HepG2 (cell line): ENCODE results near the gene TM4SF20. TPM values are rescaled to one million over a fixed set of nuclear protein-coding genes. Genes with fewer than 3 reads are reported as not detected.

Experiments
- ATAC-seq: fragments of 200-7000 bp; cut with Tn5 transposase; 3 replicates; pipeline ENCODE4 v1.9.1; 2020; ENCODE audit warnings: mild to moderate bottlenecking, moderate library complexity
- BruUV-seq: library from RNA; stranded (reverse); fragments of 400-500 nt; replicated peaks from 2 replicates; lab custom pipeline; 2021; lab: Mats Ljungman, UMichigan
- CTCF ChIA-PET: fragments of 300-600 bp; formaldehyde crosslinking; extraction: SDS; loops from one replicate; lab custom pipeline; 2021; ENCODE audit warnings: low total read pairs, inconsistent platforms, low intra/inter-chr PET ratio; lab: Yijun Ruan, JAX
- POLR2A ChIA-PET: fragments of 350-600 bp; sonication (Branson Sonifier 250); formaldehyde crosslinking; loops from one replicate; lab custom pipeline; 2020; ENCODE audit warnings: antibody characterized with exemption, inconsistent platforms; lab: Yijun Ruan, JAX
- DNase-seq: peaks from one replicate; pipeline ENCODE4 v3.0.0-alpha.2; 2015; ENCODE audit warnings: low spot score
- FAIRE-seq: peaks from 3 replicates; lab custom pipeline; 2011; peaks lifted over from hg19 to GRCh38; lab: Jason Lieb, UNC
- H2AFZ ChIP-seq: one replicate; pipeline ENCODE4 v1.6.1; 2011; ENCODE audit warnings: low read length, inconsistent platforms
- H3K27ac ChIP-seq: fragments of 300-600 bp; 3 replicates; pipeline ENCODE4 v1.8.0; 2011; ENCODE audit warnings: mixed run types, mild to moderate bottlenecking, mixed read lengths, low read length, inconsistent platforms; ENCODE audit not compliant: insufficient read depth; ENCODE audit errors: extremely low read length
- H3K27me3 ChIP-seq, 2 experiments: fragments of 200-600 bp in 1 of 2; 2 replicates in 1 of 2; 3 replicates in 1 of 2; pipeline versions ENCODE4 v1.6.0 to v1.8.0; 2011; ENCODE audit warnings: low read length in 2 of 2, mild to moderate bottlenecking in 2 of 2, moderate library complexity in 2 of 2, inconsistent platforms in 1 of 2; ENCODE audit not compliant: insufficient read depth in 2 of 2, control insufficient read depth in 1 of 2
- H3K36me3 ChIP-seq, 2 experiments: fragments of 200-600 bp in 1 of 2; replicated peaks in 1 of 2; 2 replicates in 1 of 2; 3 replicates in 1 of 2; pipeline versions ENCODE4 v1.5.1 to v1.8.0; 2011; ENCODE audit warnings: low read length in 2 of 2, inconsistent platforms in 1 of 2; ENCODE audit not compliant: insufficient read depth in 2 of 2, control insufficient read depth in 1 of 2
- H3K4me1 ChIP-seq: 2 replicates; pipeline ENCODE4 v1.5.1; 2012; ENCODE audit warnings: low read length, inconsistent platforms; ENCODE audit not compliant: insufficient read depth
- H3K4me2 ChIP-seq: 2 replicates; pipeline ENCODE4 v1.6.0; 2011; ENCODE audit warnings: low read depth, low read length, inconsistent platforms
- H3K4me3 ChIP-seq, 3 experiments: fragments of 200-600 bp in 1 of 3; sonication (generic), shearing (Covaris generic) in 1 of 3; replicated peaks in 1 of 3; 2 replicates each; pipeline ENCODE4 v1.5.1; 2011 to 2016; ENCODE audit warnings: low read length in 3 of 3, inconsistent platforms in 2 of 3, low read depth in 2 of 3, mild to moderate bottlenecking in 2 of 3, control low read depth in 1 of 3, mixed read lengths in 1 of 3; ENCODE audit not compliant: insufficient read depth in 1 of 3
- H3K79me2 ChIP-seq: one replicate; pipeline ENCODE4 v1.6.1; 2011; ENCODE audit warnings: low read length, inconsistent platforms; ENCODE audit not compliant: insufficient read depth
- H3K9ac ChIP-seq: 2 replicates; pipeline ENCODE4 v1.6.0; 2011; ENCODE audit warnings: mild to moderate bottlenecking, low read depth, low read length, inconsistent platforms; ENCODE audit not compliant: insufficient read depth
- H3K9me3 ChIP-seq: 2 replicates; pipeline ENCODE4 v1.5.1; 2012; ENCODE audit warnings: mild to moderate bottlenecking, low read length
- H4K20me1 ChIP-seq: 2 replicates; pipeline ENCODE4 v1.6.0; 2011; ENCODE audit warnings: inconsistent platforms, mild to moderate bottlenecking, low read length, moderate library complexity; ENCODE audit not compliant: insufficient read depth
- ATF7-NPFF ChIP-seq: sonication (generic); formaldehyde crosslinking; IDR thresholded peaks from 2 replicates; pipeline ENCODE4 v1.8.1; 2023; ENCODE audit warnings: mild to moderate bottlenecking, low read depth, missing genetic modification reagents, moderate library complexity
- CEBPB ChIP-seq: IDR thresholded peaks from 2 replicates; pipeline ENCODE4 v1.6.1; 2011; ENCODE audit warnings: low read depth, low read length, improper control_type of control experiment, borderline replicate concordance
- CHCHD3 ChIP-seq: sonication (generic); formaldehyde crosslinking; IDR thresholded peaks from 2 replicates; pipeline ENCODE4 v1.8.0; 2022; ENCODE audit warnings: mild to moderate bottlenecking, missing genetic modification reagents, moderate library complexity
- EHMT2 ChIP-seq: fragments of 200-600 bp; sonication (generic); IDR thresholded peaks from 2 replicates; pipeline ENCODE4 v1.7.0; 2017; ENCODE audit warnings: antibody characterized with exemption, low read depth, low read length, borderline replicate concordance
- ERF ChIP-seq: IDR thresholded peaks from 2 replicates; pipeline ENCODE4 v1.6.1; 2018; ENCODE audit warnings: missing biosample characterization, missing genetic modification reagents
- IKZF1 ChIP-seq: fragments of 450-650 bp; IDR thresholded peaks from 2 replicates; pipeline ENCODE4 v1.7.1; 2016
- IRF2 ChIP-seq: IDR thresholded peaks from 2 replicates; pipeline ENCODE4 v1.6.1; 2018; ENCODE audit warnings: missing genetic modification reagents, missing compliant biosample characterization
- MYNN ChIP-seq: sonication (generic); formaldehyde crosslinking; IDR thresholded peaks from 2 replicates; pipeline ENCODE4 v1.4.0; 2020; ENCODE audit warnings: mild to moderate bottlenecking, low read depth, missing genetic modification reagents
- NCOA2 ChIP-seq: sonication (generic); formaldehyde crosslinking; IDR thresholded peaks from 2 replicates; pipeline ENCODE4 v1.8.0; 2022; ENCODE audit warnings: inconsistent platforms
- NFATC3 ChIP-seq: sonication (generic); formaldehyde crosslinking; IDR thresholded peaks from 2 replicates; pipeline ENCODE4 v1.5.1; 2020; ENCODE audit warnings: mild to moderate bottlenecking, missing genetic modification reagents
- NFKB2 ChIP-seq: sonication (generic); formaldehyde crosslinking; IDR thresholded peaks from 2 replicates; pipeline ENCODE4 v1.4.0; 2020; ENCODE audit warnings: missing genetic modification reagents, borderline replicate concordance
- PAWR ChIP-seq: sonication (generic); formaldehyde crosslinking; IDR thresholded peaks from 2 replicates; pipeline ENCODE4 v1.4.0; 2020; ENCODE audit warnings: missing genetic modification reagents, mild to moderate bottlenecking, borderline replicate concordance
- PHB2 ChIP-seq: fragments of 450-650 bp; IDR thresholded peaks from 2 replicates; pipeline ENCODE4 v1.6.1; 2018; ENCODE audit not compliant: partially characterized antibody
- POLR2AphosphoS5 ChIP-seq: IDR thresholded peaks from 2 replicates; pipeline ENCODE4 v1.6.1; 2012; ENCODE audit warnings: low read depth, low read length
- RBFOX2 ChIP-seq: fragments of 200-400 bp; formaldehyde crosslinking; IDR thresholded peaks from 2 replicates; pipeline ENCODE4 v1.6.1; 2017; ENCODE audit warnings: low read depth, mild to moderate bottlenecking, low read length
- SCMH1 ChIP-seq: sonication (generic); formaldehyde crosslinking; IDR thresholded peaks from 2 replicates; pipeline ENCODE4 v1.9.0; 2021; ENCODE audit warnings: missing genetic modification reagents, mild to moderate bottlenecking, borderline replicate concordance
- SMARCC2 ChIP-seq: fragments of 450-650 bp; IDR thresholded peaks from 2 replicates; pipeline ENCODE4 v1.6.1; 2017; ENCODE audit warnings: antibody characterized with exemption, mild to moderate bottlenecking
- STAG1 ChIP-seq: sonication (generic); formaldehyde crosslinking; IDR thresholded peaks from 2 replicates; pipeline ENCODE4 v1.4.0; 2020; ENCODE audit warnings: missing genetic modification reagents
- TMF1 ChIP-seq: sonication (generic); formaldehyde crosslinking; IDR thresholded peaks from 2 replicates; pipeline ENCODE4 v1.8.1; 2022; ENCODE audit warnings: low read depth, missing genetic modification reagents
- TSC22D2 ChIP-seq: sonication (generic); formaldehyde crosslinking; IDR thresholded peaks from 2 replicates; pipeline ENCODE4 v1.5.1; 2020; ENCODE audit warnings: missing genetic modification reagents, mild to moderate bottlenecking, borderline replicate concordance
- U2AF1 ChIP-seq: fragments of 200-400 bp; formaldehyde crosslinking; optimal IDR thresholded peaks from 2 replicates; pipeline ENCODE3; 2017; ENCODE audit warnings: mild to moderate bottlenecking, low read depth, low read length
- ZBTB38 ChIP-seq: sonication (generic); formaldehyde crosslinking; IDR thresholded peaks from 2 replicates; pipeline ENCODE4 v1.5.1; 2020; ENCODE audit warnings: mild to moderate bottlenecking, missing genetic modification reagents
- ZFP1 ChIP-seq: IDR thresholded peaks from 2 replicates; pipeline ENCODE4 v1.6.1; 2016
- ZNF121 ChIP-seq: sonication (generic); formaldehyde crosslinking; IDR thresholded peaks from 2 replicates; pipeline ENCODE4 v1.5.0; 2020; ENCODE audit warnings: mild to moderate bottlenecking, missing genetic modification reagents
- ZNF263 ChIP-seq: sonication (generic); formaldehyde crosslinking; IDR thresholded peaks from 2 replicates; pipeline ENCODE4 v1.4.0; 2020; ENCODE audit warnings: missing genetic modification reagents
- ZNF30 ChIP-seq: sonication (generic); formaldehyde crosslinking; IDR thresholded peaks from 2 replicates; pipeline ENCODE4 v1.5.0; 2020; ENCODE audit warnings: mild to moderate bottlenecking, missing genetic modification reagents
- ZNF530 ChIP-seq: sonication (generic); formaldehyde crosslinking; IDR thresholded peaks from 2 replicates; pipeline ENCODE4 v1.5.0; 2020; ENCODE audit warnings: low read depth, mild to moderate bottlenecking, missing genetic modification reagents
- ZNF672 ChIP-seq: sonication (generic); formaldehyde crosslinking; IDR thresholded peaks from 2 replicates; pipeline ENCODE4 v1.8.1; 2022; ENCODE audit warnings: missing genetic modification reagents
- ZSCAN25 ChIP-seq: sonication (generic); formaldehyde crosslinking; IDR thresholded peaks from 2 replicates; pipeline ENCODE4 v1.8.0; 2022; ENCODE audit warnings: mild to moderate bottlenecking, missing genetic modification reagents
- WGBS: methylation state at CpG from one replicate; pipeline ENCODE4 v1.1.6; 2017; ENCODE audit warnings: low lambda C conversion rate; 5-methylcytosine and 5-hydroxymethylcytosine counted together
- in situ Hi-C: cut with HindIII; loops from 2 replicates; pipeline ENCODE4 v1.10.0; 2017; ENCODE audit warnings: low pct_unique_long_range_greater_than_20kb; ENCODE audit not compliant: extremely low pct_ligation_motif_present
- intact Hi-C: fragments of 100-400 bp; cut with micrococcal nuclease; formaldehyde crosslinking; loops from one replicate; pipeline ENCODE4 v1.10.0; 2022; ENCODE audit not compliant: unreplicated experiment
- polyA plus RNA-seq, 8 experiments: library from polyadenylated mRNA; depleted of rRNA in 3 of 8; stranded (reverse) in 7 of 8; unstranded in 1 of 8; fragments of >200 nt; fragmentation: Illumina TruSeq in 4 of 8; extraction: Trizol in 4 of 8; gene quantifications; 2 replicates each; pipeline versions ENCODE4 v1.2.1 to v1.2.3, GENCODE V29; 2011 to 2016; ENCODE audit warnings: low read depth in 4 of 8, missing spikeins in 1 of 8, mixed read lengths in 1 of 8; ENCODE audit not compliant: insufficient read depth in 1 of 8
- total RNA-seq, 5 experiments: library from RNA; depleted of rRNA; stranded (reverse); fragments of >200 nt; fragmentation: Illumina TruSeq; extraction: Trizol; gene quantifications; 2 replicates each; pipeline ENCODE4 v1.2.3, GENCODE V29; 2016; ENCODE audit warnings: low read depth in 1 of 5
- TF ChIP-seq, protein P1 (sequence below): sonication (generic); formaldehyde crosslinking; IDR thresholded peaks from 2 replicates; pipeline ENCODE4 v1.4.0; 2020; ENCODE audit warnings: missing genetic modification reagents

The TM4SF20 gene
- total and polyA plus RNA-seq, 2 of the 13 experiments (the other 11 are each of a cell fraction or from before 2014, with no cell fraction given) = not detected

DNA sequence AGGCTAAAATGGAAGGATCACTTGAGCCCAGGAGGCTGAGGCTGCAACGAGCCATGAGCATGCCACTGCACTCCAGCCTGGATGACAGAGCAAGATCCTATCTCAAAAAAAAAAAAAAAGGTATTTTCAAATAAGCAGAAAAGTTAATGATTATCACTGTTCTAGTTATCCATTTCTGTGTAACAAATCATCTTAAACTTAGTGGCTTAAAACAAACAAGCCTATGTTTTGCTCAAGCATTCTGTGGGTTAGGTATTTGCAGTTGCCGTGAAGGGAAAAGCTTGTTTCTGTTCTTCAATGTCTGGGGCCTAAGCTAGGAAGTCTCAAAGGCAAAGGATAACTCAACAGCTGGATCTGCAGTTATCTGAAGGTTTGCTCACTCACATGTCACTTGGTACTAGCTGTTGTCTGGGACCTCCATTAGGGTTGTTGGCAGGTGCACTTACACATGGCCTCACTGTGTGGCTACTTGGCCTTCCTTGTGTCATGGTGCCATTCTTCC lies 40.0 kb downstream of the TM4SF20 start:
- no peaks in the 10 kb centered on the region for H4K20me1 ChIP-seq
- no peaks in the 10 kb centered on the region for H3K27me3 ChIP-seq
- ChIA-PET POLR2A (interaction anchor here (0.5 to 4.8 kb wide), 6 partner anchors 9 to 474 kb away, joined by 3 to 33 read pairs (median 6); partner anchors contain the start of genes CCL20 and MFF), CTCF (no interaction called here)
- intact Hi-C loops = no loop called here
- peak overlapping the region; percentile 44 for H3K27ac ChIP-seq
- H3K4me3 ChIP-seq = peak overlapping the region in 1 of 3 experiments; percentile 5; a peak in 1 of 6 replicates
- peak; percentile 92 for ATAC-seq
- H3K4me2 ChIP-seq = peak overlapping the region; percentile 51
- in situ Hi-C loops = no loop called here
- H3K4me1 ChIP-seq = peaks cover 31% of the 10 kb centered on the region
- BruUV-seq = no TSS peak
- H2AFZ ChIP-seq = no peak overlapping the region
- WGBS = 18% methylated on average over 2 of the region's 2 CpGs
- no peaks in the 10 kb centered on the region for H3K9me3 ChIP-seq
- no peaks in the 10 kb centered on the region for H3K79me2 ChIP-seq
- H3K9ac ChIP-seq = peak overlapping the region; percentile 12; the same call in 1 of the 2 replicates
- peak; percentile 80 for DNase-seq
- peaks cover 8 to 38% of the 10 kb centered on the region in 2 experiments for H3K36me3 ChIP-seq
- peak; percentile 74 for FAIRE-seq
- TF ChIP-seq ZNF672 = no peak
- no peak for TF ChIP-seq ZNF121 (CRISPR knock-in tag)
- TF ChIP-seq EHMT2 = no peak
- TF ChIP-seq STAG1 (CRISPR knock-in tag) = no peak
- TF ChIP-seq ATF7-NPFF (CRISPR knock-in tag) = no peak
- TF ChIP-seq SMARCC2 = no peak
- TF ChIP-seq ZFP1 = no peak
- TF ChIP-seq ERF (CRISPR knock-in tag) = peak; percentile 33; the same call in 1 of the 2 replicates
- TF ChIP-seq IRF2 (CRISPR knock-in tag) = no peak; the same call in 1 of the 2 replicates
- no peak for TF ChIP-seq MYNN (CRISPR knock-in tag)
- TF ChIP-seq RBFOX2 = 0 out of 2 replicates have a peak, but pooled peaks have one; percentile 16
- TF ChIP-seq SCMH1 (CRISPR knock-in tag) = no peak
- TF ChIP-seq ZSCAN25 = no peak
- TF ChIP-seq, protein P1, sequence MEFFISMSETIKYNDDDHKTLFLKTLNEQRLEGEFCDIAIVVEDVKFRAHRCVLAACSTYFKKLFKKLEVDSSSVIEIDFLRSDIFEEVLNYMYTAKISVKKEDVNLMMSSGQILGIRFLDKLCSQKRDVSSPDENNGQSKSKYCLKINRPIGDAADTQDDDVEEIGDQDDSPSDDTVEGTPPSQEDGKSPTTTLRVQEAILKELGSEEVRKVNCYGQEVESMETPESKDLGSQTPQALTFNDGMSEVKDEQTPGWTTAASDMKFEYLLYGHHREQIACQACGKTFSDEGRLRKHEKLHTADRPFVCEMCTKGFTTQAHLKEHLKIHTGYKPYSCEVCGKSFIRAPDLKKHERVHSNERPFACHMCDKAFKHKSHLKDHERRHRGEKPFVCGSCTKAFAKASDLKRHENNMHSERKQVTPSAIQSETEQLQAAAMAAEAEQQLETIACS (CRISPR knock-in tag) = no peak
- TF ChIP-seq ZNF263 (CRISPR knock-in tag) = no peak
- TF ChIP-seq PHB2 = no peak
- TF ChIP-seq TSC22D2 = no peak
- peak; percentile 33; the same call in 1 of the 2 replicates for TF ChIP-seq NCOA2 (CRISPR knock-in tag)
- no peak for TF ChIP-seq ZNF530
- TF ChIP-seq NFATC3 (CRISPR knock-in tag) = no peak
- no peak for TF ChIP-seq TMF1 (CRISPR knock-in tag)
- no peak for TF ChIP-seq CEBPB
- no peak for TF ChIP-seq NFKB2
- TF ChIP-seq ZNF30 = no peak
- no peak for TF ChIP-seq CHCHD3
- TF ChIP-seq IKZF1 = no peak
- no peak for TF ChIP-seq POLR2AphosphoS5
- TF ChIP-seq PAWR = no peak
- no peak for TF ChIP-seq U2AF1
- TF ChIP-seq ZBTB38 (CRISPR knock-in tag) = no peak
